ENCODE results near the gene CCDC85C.

The CCDC85C gene

GRCh38 chr14:99587460-99588278 is 16.3 kb downstream of the CCDC85C start:
- no peak for DNase-seq

GRCh38 chr14:99586761-99587459 is 17.1 kb downstream of the CCDC85C start:
- no peak for DNase-seq

- DNase-seq = no peak
Measured at GRCh38 chr14:99586054-99586760, 17.8 kb downstream of the CCDC85C start.

GRCh38 chr14:99584823-99585222 is 19.2 kb downstream of the CCDC85C start:
- DNase-seq = no peak

GRCh38 chr14:99581938-99582337 is 22.1 kb downstream of the CCDC85C start:
- no peak for DNase-seq

GRCh38 chr14:99581374-99581773 is 22.6 kb downstream of the CCDC85C start:
- no peak for DNase-seq

GRCh38 chr14:99579903-99580571 is 24.0 kb downstream of the CCDC85C start:
- DNase-seq = peak; percentile 91

- DNase-seq = no peak
Measured at GRCh38 chr14:99579120-99579836, 24.7 kb downstream of the CCDC85C start.

GRCh38 chr14:99578541-99579101 is 25.4 kb downstream of the CCDC85C start:
- DNase-seq = no peak

- DNase-seq = no peak
Measured at GRCh38 chr14:99576761-99577705, 27.0 kb downstream of the CCDC85C start.

GRCh38 chr14:99576304-99576703 is 27.7 kb downstream of the CCDC85C start:
- DNase-seq = no peak

- no peak for DNase-seq
Measured at GRCh38 chr14:99575043-99576023, 28.7 kb downstream of the CCDC85C start.

GRCh38 chr14:99574099-99574880 is 29.7 kb downstream of the CCDC85C start:
- no peak for DNase-seq

- DNase-seq = no peak
Measured at GRCh38 chr14:99573436-99574098, 30.4 kb downstream of the CCDC85C start.

- no peak for DNase-seq
Measured at GRCh38 chr14:99573000-99573330, 31.0 kb downstream of the CCDC85C start.

GRCh38 chr14:99572173-99572999 is 31.6 kb downstream of the CCDC85C start:
- DNase-seq = no peak

GRCh38 chr14:99571303-99571986 is 32.6 kb downstream of the CCDC85C start:
- no peak for DNase-seq

Measured in 8988T (cell line).